Measurements from ENCODE around the gene OPCML. TPM values are rescaled to one million over a fixed set of nuclear protein-coding genes. Genes with fewer than 3 reads are reported as not detected.

The OPCML gene
- total RNA-seq, 1 donor from 2014 or later = not detected

GRCh38 chr11:133399855-133400625, 132.3 kb downstream of the OPCML start:
- peaks cover 3% of the 10 kb centered on the region for H3K9me3 Mint-ChIP-seq
- ATAC-seq (ENCODE audit: low read depth) = no peak
- intact Hi-C loops (cut with micrococcal nuclease) = no loop called here
- H3K27me3 Mint-ChIP-seq = no peaks in the 10 kb centered on the region
- no peaks in the 10 kb centered on the region for H3K36me3 Mint-ChIP-seq (ENCODE audit: low read depth)
- DNase-seq = no peak
- ChIA-PET CTCF (no interaction called here), POLR2A (no interaction called here)
- H3K4me3 Mint-ChIP-seq = no peak overlapping the region
- H3K4me1 Mint-ChIP-seq = no peaks in the 10 kb centered on the region
- no peak for TF ChIP-seq CTCF (IDR thresholded peaks at IDR 0.05)
- H3K27ac Mint-ChIP-seq = no peak overlapping the region

GRCh38 chr11:133399294-133399693, 133.0 kb downstream of the OPCML start:
- ATAC-seq (ENCODE audit: low read depth) = no peak
- no peaks in the 10 kb centered on the region for H3K4me1 Mint-ChIP-seq
- H3K27me3 Mint-ChIP-seq = no peaks in the 10 kb centered on the region
- H3K36me3 Mint-ChIP-seq (ENCODE audit: low read depth) = no peaks in the 10 kb centered on the region
- no peak for DNase-seq
- no peak for TF ChIP-seq CTCF (IDR thresholded peaks at IDR 0.05)
- no peak overlapping the region for H3K27ac Mint-ChIP-seq
- no peak overlapping the region for H3K4me3 Mint-ChIP-seq
- POLR2A ChIA-PET = no interaction called here
- CTCF ChIA-PET = no interaction called here
- intact Hi-C loops (cut with micrococcal nuclease) = no loop called here
- peaks cover 3% of the 10 kb centered on the region for H3K9me3 Mint-ChIP-seq

GRCh38 chr11:133390803-133391202, 141.5 kb downstream of the OPCML start:
- intact Hi-C loops (cut with micrococcal nuclease) = no loop called here
- no peak overlapping the region for H3K4me3 Mint-ChIP-seq
- no peak overlapping the region for H3K27ac Mint-ChIP-seq
- POLR2A ChIA-PET = no interaction called here
- no peaks in the 10 kb centered on the region for H3K4me1 Mint-ChIP-seq
- no peak for TF ChIP-seq CTCF (IDR thresholded peaks at IDR 0.05)
- peaks cover 2% of the 10 kb centered on the region for H3K9me3 Mint-ChIP-seq
- CTCF ChIA-PET = no interaction called here
- DNase-seq (no peak), ATAC-seq (ENCODE audit: low read depth) (no peak)
- H3K36me3 Mint-ChIP-seq (ENCODE audit: low read depth) = no peaks in the 10 kb centered on the region
- no peaks in the 10 kb centered on the region for H3K27me3 Mint-ChIP-seq

GRCh38 chr11:133388975-133389568, 143.2 kb downstream of the OPCML start:
- no peaks in the 10 kb centered on the region for H3K36me3 Mint-ChIP-seq (ENCODE audit: low read depth)
- ATAC-seq (ENCODE audit: low read depth) (no peak), DNase-seq (no peak)
- ChIA-PET CTCF (no interaction called here), POLR2A (no interaction called here)
- H3K9me3 Mint-ChIP-seq = peaks cover 2% of the 10 kb centered on the region
- intact Hi-C loops (cut with micrococcal nuclease) = no loop called here
- no peaks in the 10 kb centered on the region for H3K27me3 Mint-ChIP-seq
- TF ChIP-seq CTCF (IDR thresholded peaks at IDR 0.05) = no peak
- no peaks in the 10 kb centered on the region for H3K4me1 Mint-ChIP-seq
- no peak overlapping the region for H3K27ac Mint-ChIP-seq
- H3K4me3 Mint-ChIP-seq = no peak overlapping the region

- CTCF ChIA-PET = no interaction called here
- H3K4me1 Mint-ChIP-seq = no peaks in the 10 kb centered on the region
- peaks cover 2% of the 10 kb centered on the region for H3K9me3 Mint-ChIP-seq
- no peak for TF ChIP-seq CTCF (IDR thresholded peaks at IDR 0.05)
- H3K27me3 Mint-ChIP-seq = no peaks in the 10 kb centered on the region
- no peak overlapping the region for H3K4me3 Mint-ChIP-seq
- POLR2A ChIA-PET = no interaction called here
- intact Hi-C loops (cut with micrococcal nuclease) = no loop called here
- H3K27ac Mint-ChIP-seq = no peak overlapping the region
- no peaks in the 10 kb centered on the region for H3K36me3 Mint-ChIP-seq (ENCODE audit: low read depth)
- DNase-seq = no peak
- no peak for ATAC-seq (ENCODE audit: low read depth)
These were observed 144.0 kb downstream of the OPCML start for GRCh38 chr11:133388260-133388659.

All from activated B cell treated with CpG ODN at 0.5 μM for 24 hours (primary cell).